Measurements from ENCODE around the gene CLBA1.
A peak's percentile ranks its signal among the peaks of the same experiment; 100 is the strongest.

Gene CLBA1

GRCh38 chr14:104985675-104986486 is at the start of gene CLBA1:
CLBA1 (plus strand) TSS chr14:104985788; CDS start chr14:104986432, 644 bp downstream.
- Histone ChIP-seq H3K36me3 (ENCODE audit: insufficient read depth, low read depth, low read length) (no peaks in the 10 kb centered on the region), H3K4me3 (ENCODE audit: low read length) (peak within 1 kb of the TSS; percentile 67; the same call in 1 of the 2 replicates), H3K9ac (ENCODE audit: low read depth, low read length) (no peak within 1 kb of the TSS), H3K27me3 (ENCODE audit: insufficient read depth, low read length) (peaks cover 7% of the 10 kb centered on the region; the same call in 1 of the 2 replicates), H3K4me1 (ENCODE audit: insufficient read depth, low read length) (no peaks in the 10 kb centered on the region), H3K27ac (ENCODE audit: low read length) (no peak within 1 kb of the TSS), H3K9me3 (ENCODE audit: insufficient read depth, low read depth, low read length) (no peaks in the 10 kb centered on the region)

- no peaks in the 10 kb centered on the region for H3K9me3 ChIP-seq (ENCODE audit: insufficient read depth, low read depth, low read length)
- no peak overlapping the region for H3K9ac ChIP-seq (ENCODE audit: low read depth, low read length)
- H3K27ac ChIP-seq (ENCODE audit: low read length): no peak overlapping the region
- H3K36me3 ChIP-seq (ENCODE audit: insufficient read depth, low read depth, low read length): no peaks in the 10 kb centered on the region
- no peaks in the 10 kb centered on the region; the same call in 1 of the 2 replicates for H3K4me1 ChIP-seq (ENCODE audit: insufficient read depth, low read length)
- peaks cover 88% of the 10 kb centered on the region for H3K27me3 ChIP-seq (ENCODE audit: insufficient read depth, low read length)
- no peak overlapping the region for H3K4me3 ChIP-seq (ENCODE audit: low read length)
Observed at GRCh38 chr14:104935955-104936354, 49.6 kb upstream of the CLBA1 start.

- Histone ChIP-seq H3K9ac (ENCODE audit: low read depth, low read length) (no peak overlapping the region), H3K9me3 (ENCODE audit: insufficient read depth, low read depth, low read length) (no peaks in the 10 kb centered on the region), H3K27ac (ENCODE audit: low read length) (no peak overlapping the region), H3K4me1 (ENCODE audit: insufficient read depth, low read length) (no peaks in the 10 kb centered on the region; the same call in 1 of the 2 replicates), H3K4me3 (ENCODE audit: low read length) (no peak overlapping the region), H3K36me3 (ENCODE audit: insufficient read depth, low read depth, low read length) (no peaks in the 10 kb centered on the region), H3K27me3 (ENCODE audit: insufficient read depth, low read length) (peaks cover 82% of the 10 kb centered on the region)
Observed at GRCh38 chr14:104936361-104937155, 49.0 kb upstream of the CLBA1 start.

- Histone ChIP-seq H3K27me3 (ENCODE audit: insufficient read depth, low read length) (peaks cover 76% of the 10 kb centered on the region), H3K36me3 (ENCODE audit: insufficient read depth, low read depth, low read length) (no peaks in the 10 kb centered on the region), H3K4me1 (ENCODE audit: insufficient read depth, low read length) (no peaks in the 10 kb centered on the region; the same call in 1 of the 2 replicates), H3K9me3 (ENCODE audit: insufficient read depth, low read depth, low read length) (no peaks in the 10 kb centered on the region), H3K27ac (ENCODE audit: low read length) (no peak overlapping the region), H3K9ac (ENCODE audit: low read depth, low read length) (no peak overlapping the region), H3K4me3 (ENCODE audit: low read length) (no peak overlapping the region)
Observed at GRCh38 chr14:104937161-104937560, 48.4 kb upstream of the CLBA1 start.

GRCh38 chr14:104937694-104938365 is 47.8 kb upstream of the CLBA1 start:
- Histone ChIP-seq H3K4me3 (ENCODE audit: low read length) (no peak overlapping the region), H3K9me3 (ENCODE audit: insufficient read depth, low read depth, low read length) (no peaks in the 10 kb centered on the region), H3K27ac (ENCODE audit: low read length) (no peak overlapping the region), H3K9ac (ENCODE audit: low read depth, low read length) (no peak overlapping the region), H3K4me1 (ENCODE audit: insufficient read depth, low read length) (no peaks in the 10 kb centered on the region; the same call in 1 of the 2 replicates), H3K27me3 (ENCODE audit: insufficient read depth, low read length) (peaks cover 69% of the 10 kb centered on the region), H3K36me3 (ENCODE audit: insufficient read depth, low read depth, low read length) (no peaks in the 10 kb centered on the region)

- Histone ChIP-seq H3K27me3 (ENCODE audit: insufficient read depth, low read length) (peaks cover 65% of the 10 kb centered on the region), H3K9me3 (ENCODE audit: insufficient read depth, low read depth, low read length) (no peaks in the 10 kb centered on the region), H3K4me1 (ENCODE audit: insufficient read depth, low read length) (no peaks in the 10 kb centered on the region; the same call in 1 of the 2 replicates), H3K36me3 (ENCODE audit: insufficient read depth, low read depth, low read length) (no peaks in the 10 kb centered on the region), H3K27ac (ENCODE audit: low read length) (no peak overlapping the region), H3K9ac (ENCODE audit: low read depth, low read length) (no peak overlapping the region), H3K4me3 (ENCODE audit: low read length) (no peak overlapping the region)
Observed at GRCh38 chr14:104938436-104938835, 47.2 kb upstream of the CLBA1 start.

GRCh38 chr14:104938960-104939359 is 46.6 kb upstream of the CLBA1 start:
- Histone ChIP-seq H3K9ac (ENCODE audit: low read depth, low read length) (no peak overlapping the region), H3K4me1 (ENCODE audit: insufficient read depth, low read length) (no peaks in the 10 kb centered on the region; the same call in 1 of the 2 replicates), H3K9me3 (ENCODE audit: insufficient read depth, low read depth, low read length) (no peaks in the 10 kb centered on the region), H3K27me3 (ENCODE audit: insufficient read depth, low read length) (peaks cover 64% of the 10 kb centered on the region), H3K4me3 (ENCODE audit: low read length) (no peak overlapping the region), H3K36me3 (ENCODE audit: insufficient read depth, low read depth, low read length) (no peaks in the 10 kb centered on the region), H3K27ac (ENCODE audit: low read length) (no peak overlapping the region)

- no peaks in the 10 kb centered on the region for H3K9me3 ChIP-seq (ENCODE audit: insufficient read depth, low read depth, low read length)
- H3K4me3 ChIP-seq (ENCODE audit: low read length): no peak overlapping the region
- no peaks in the 10 kb centered on the region for H3K36me3 ChIP-seq (ENCODE audit: insufficient read depth, low read depth, low read length)
- H3K27ac ChIP-seq (ENCODE audit: low read length): no peak overlapping the region
- no peak overlapping the region for H3K9ac ChIP-seq (ENCODE audit: low read depth, low read length)
- H3K27me3 ChIP-seq (ENCODE audit: insufficient read depth, low read length): peaks cover 55% of the 10 kb centered on the region
- no peaks in the 10 kb centered on the region for H3K4me1 ChIP-seq (ENCODE audit: insufficient read depth, low read length)
Observed at GRCh38 chr14:104939666-104940410, 45.8 kb upstream of the CLBA1 start.

GRCh38 chr14:104940526-104941150 is 45.0 kb upstream of the CLBA1 start:
- Histone ChIP-seq H3K36me3 (ENCODE audit: insufficient read depth, low read depth, low read length) (no peaks in the 10 kb centered on the region), H3K4me3 (ENCODE audit: low read length) (no peak overlapping the region), H3K4me1 (ENCODE audit: insufficient read depth, low read length) (no peaks in the 10 kb centered on the region), H3K27ac (ENCODE audit: low read length) (no peak overlapping the region), H3K9ac (ENCODE audit: low read depth, low read length) (no peak overlapping the region), H3K9me3 (ENCODE audit: insufficient read depth, low read depth, low read length) (no peaks in the 10 kb centered on the region), H3K27me3 (ENCODE audit: insufficient read depth, low read length) (peaks cover 47% of the 10 kb centered on the region)

GRCh38 chr14:104941508-104942365 is 43.9 kb upstream of the CLBA1 start:
- H3K4me1 ChIP-seq (ENCODE audit: insufficient read depth, low read length): no peaks in the 10 kb centered on the region
- H3K27ac ChIP-seq (ENCODE audit: low read length): no peak overlapping the region

More at GRCh38 chr14:104941508-104942365, 43.9 kb upstream of the CLBA1 start:
- Histone ChIP-seq H3K27me3 (ENCODE audit: insufficient read depth, low read length) (peaks cover 36% of the 10 kb centered on the region), H3K4me3 (ENCODE audit: low read length) (no peak overlapping the region), H3K9me3 (ENCODE audit: insufficient read depth, low read depth, low read length) (no peaks in the 10 kb centered on the region), H3K9ac (ENCODE audit: low read depth, low read length) (no peak overlapping the region), H3K36me3 (ENCODE audit: insufficient read depth, low read depth, low read length) (no peaks in the 10 kb centered on the region)

Data from iPS-20b (cell line).